GM12891 (cell line): ENCODE measurements around the gene STXBP5.

ENCODE experiments used
- POLR2A ChIP-seq: IDR thresholded peaks from 2 replicates; pipeline ENCODE4 v1.6.1; 2011; ENCODE audit warnings: low read depth, low read length, control low read depth
- POLR2AphosphoS5 ChIP-seq: IDR thresholded peaks from 2 replicates; pipeline ENCODE4 v1.6.1; 2011; ENCODE audit warnings: low read depth, low read length, control low read depth

DNA sequence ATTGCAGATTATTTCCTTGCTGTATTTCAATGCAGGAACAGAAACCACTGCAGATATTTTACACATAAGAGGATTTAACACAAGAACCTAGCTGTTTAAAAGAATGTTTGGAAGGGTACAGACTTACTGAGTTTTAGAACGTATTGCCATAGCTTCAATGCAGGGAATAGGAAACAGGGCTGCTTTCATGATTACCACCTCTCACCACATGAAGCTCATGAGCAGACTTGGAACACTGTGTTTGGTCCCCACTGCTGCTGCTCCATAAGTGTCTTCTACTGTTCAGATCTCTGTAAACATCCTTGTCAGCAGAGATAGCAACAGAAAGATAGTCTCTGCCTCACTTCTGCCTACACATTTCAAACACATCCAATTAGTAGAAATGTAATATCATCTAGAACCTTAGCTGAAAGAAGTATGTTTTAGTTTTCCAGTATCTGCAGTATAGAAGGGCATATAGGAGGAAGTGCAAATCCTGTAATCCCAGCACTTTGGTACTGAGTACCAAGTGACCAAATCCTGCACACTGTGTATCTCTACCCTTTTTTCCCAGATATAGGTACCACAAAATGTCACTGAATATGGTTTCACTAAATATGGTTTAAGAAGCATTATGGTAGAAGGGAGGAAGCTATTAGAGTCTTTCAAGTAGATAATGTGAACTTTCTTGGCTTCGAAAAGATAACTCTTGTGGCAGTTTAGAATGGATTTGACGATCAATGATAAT is 51.9 kb downstream of the STXBP5 start:
- TF ChIP-seq POLR2AphosphoS5 (no peak), POLR2A (no peak)
